Measurements from ENCODE around the gene TMED6.

DNA sequence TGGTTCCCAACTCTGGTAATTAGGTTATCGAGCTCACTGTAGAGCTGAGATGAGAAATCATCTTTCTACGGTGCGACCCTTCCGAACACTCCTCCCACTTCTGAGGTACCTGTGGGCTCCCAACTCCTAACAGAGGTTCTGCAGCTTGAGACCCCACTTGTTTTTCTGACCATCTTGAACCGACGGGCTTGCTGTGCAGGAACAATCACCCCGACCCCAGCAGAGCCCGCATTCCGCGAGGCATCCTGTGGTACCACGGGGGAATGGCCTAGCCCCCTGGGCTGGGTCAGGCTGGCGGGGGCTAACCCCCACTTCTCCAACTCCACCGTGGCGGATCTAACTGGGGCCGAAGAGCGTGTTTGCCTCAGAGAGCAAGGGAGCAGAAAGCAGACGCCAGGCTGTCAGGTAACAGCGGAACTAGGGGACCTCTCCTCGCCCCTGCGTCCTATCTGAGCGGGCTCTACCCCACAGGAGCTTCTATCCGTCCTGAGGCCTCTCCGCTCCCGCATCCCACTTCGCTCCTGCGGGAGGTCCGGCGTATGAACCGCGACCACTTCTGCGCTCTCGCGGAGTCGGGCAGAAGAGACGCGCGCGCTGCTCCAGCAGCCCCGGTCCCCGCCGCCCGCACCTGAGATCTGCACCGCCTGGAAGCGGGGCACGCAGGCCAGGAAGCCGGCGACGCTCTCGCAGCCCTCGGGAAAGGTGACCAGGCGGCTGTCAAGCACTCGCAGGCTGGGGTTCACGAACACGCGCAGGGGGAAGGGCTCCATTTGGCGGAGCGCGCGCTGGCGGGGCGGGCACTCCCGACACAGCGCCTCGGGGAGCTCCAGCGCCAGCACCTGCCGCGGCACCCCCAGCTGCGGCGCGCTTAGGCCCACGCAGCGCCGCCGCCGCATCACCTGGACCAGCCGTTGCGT lies 22.0 kb downstream of the TMED6 start:
- TF ChIP-seq, protein P1, sequence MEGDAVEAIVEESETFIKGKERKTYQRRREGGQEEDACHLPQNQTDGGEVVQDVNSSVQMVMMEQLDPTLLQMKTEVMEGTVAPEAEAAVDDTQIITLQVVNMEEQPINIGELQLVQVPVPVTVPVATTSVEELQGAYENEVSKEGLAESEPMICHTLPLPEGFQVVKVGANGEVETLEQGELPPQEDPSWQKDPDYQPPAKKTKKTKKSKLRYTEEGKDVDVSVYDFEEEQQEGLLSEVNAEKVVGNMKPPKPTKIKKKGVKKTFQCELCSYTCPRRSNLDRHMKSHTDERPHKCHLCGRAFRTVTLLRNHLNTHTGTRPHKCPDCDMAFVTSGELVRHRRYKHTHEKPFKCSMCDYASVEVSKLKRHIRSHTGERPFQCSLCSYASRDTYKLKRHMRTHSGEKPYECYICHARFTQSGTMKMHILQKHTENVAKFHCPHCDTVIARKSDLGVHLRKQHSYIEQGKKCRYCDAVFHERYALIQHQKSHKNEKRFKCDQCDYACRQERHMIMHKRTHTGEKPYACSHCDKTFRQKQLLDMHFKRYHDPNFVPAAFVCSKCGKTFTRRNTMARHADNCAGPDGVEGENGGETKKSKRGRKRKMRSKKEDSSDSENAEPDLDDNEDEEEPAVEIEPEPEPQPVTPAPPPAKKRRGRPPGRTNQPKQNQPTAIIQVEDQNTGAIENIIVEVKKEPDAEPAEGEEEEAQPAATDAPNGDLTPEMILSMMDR (IDR thresholded peaks at IDR 0.05): no peak
- peak; percentile 24 for TF ChIP-seq EZH2 (IDR thresholded peaks at IDR 0.05)
